Measurements from ENCODE around the gene IFITM2.

Gene IFITM2

DNA sequence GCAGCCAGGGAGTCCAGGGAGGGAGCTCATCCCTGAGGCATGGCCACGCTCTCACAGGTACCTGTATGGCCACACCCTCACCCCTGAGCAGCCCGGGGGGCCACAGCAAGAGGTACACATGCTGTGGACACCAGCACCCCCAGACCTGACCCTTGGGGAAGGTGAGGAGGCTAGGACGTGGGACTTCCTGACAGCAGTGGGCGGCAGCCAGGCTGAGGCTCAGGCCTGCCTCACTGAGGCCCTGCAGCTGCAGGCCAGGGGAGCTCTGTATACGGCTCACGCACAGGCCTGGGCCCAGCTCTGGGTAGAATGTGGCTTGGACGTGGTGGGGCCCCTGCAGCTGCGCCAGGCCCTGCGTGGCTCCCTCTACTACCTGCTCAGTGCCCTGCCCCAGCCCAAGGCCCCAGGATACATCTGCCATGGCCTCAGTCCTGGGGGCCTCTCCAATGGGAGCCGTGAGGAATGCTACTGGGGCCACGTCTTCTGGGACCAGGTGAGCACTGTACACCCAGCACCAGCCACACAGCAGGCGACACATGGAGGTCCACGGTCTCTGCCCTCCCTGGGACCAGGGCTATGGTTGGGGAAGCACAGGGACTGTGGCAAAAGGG is 16.9 kb upstream of the IFITM2 start:
- H3K4me3 ChIP-seq (ENCODE audit: low read depth in 1 of 2, low read length in 2 of 2): no peak overlapping the region
- no peaks in the 10 kb centered on the region for H3K9me3 ChIP-seq (ENCODE audit: control insufficient read depth in 1 of 2, low read length in 2 of 2)
- no peaks in the 10 kb centered on the region for H3K27me3 ChIP-seq (ENCODE audit: low read depth, low read length)
- H3K4me1 ChIP-seq (ENCODE audit: control insufficient read depth in 1 of 2, insufficient read depth in 2 of 2, low read length in 2 of 2): peaks cover 0 to 13% of the 10 kb centered on the region in 2 donors
- no peak overlapping the region for H3K27ac ChIP-seq (ENCODE audit: low read length)
- H3K36me3 ChIP-seq (ENCODE audit: control insufficient read depth in 1 of 2, insufficient read depth in 2 of 2, low read length in 2 of 2): peaks cover 0 to 10% of the 10 kb centered on the region in 2 donors

DNA sequence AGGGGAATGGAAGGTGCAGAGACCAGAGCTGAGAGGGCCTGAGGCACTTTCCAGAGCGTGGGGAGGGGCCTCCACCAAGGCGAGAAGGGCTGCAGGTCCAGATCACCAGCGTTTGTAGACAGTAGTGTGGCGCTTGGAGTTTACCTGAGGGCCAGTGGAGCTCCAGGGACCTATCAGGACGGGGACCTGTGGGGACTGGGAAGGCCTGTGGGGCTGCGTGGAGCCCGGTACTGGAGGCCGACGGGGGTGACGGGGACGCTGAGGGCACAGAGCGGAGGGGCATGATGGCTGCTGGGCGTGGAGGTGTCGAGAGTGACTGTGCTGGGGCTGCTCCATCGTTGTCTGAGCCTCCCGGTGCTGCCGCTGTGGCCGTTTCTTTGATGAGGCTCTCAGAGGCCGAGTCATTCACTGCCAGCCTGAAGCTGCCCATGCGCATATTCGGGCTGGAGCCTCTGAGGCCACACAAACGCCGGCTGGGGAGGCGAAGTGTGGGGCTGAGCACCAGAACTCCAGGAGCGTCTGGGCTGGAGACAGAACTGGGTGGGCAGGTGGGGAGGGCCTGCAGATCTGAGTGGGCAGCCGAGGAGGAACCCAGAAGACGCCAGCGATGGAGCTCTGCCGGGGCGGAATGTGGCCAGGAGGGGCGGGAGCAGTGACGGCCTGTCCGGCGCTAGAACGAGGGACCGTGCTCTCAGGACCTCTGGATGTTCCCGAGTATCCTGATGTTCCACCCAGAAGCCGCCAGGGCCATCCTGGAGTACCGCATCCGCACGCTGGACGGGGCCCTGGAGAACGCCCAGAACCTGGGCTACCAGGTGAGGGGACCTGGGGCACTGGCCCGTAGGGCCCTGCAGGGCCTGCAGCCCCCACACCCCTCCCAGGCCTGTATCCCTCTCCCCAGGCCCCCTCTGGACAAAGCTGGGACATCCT is 16.1 kb upstream of the IFITM2 start:
- Histone ChIP-seq H3K9me3 (ENCODE audit: control insufficient read depth in 1 of 2, low read length in 2 of 2) (no peaks in the 10 kb centered on the region), H3K27me3 (ENCODE audit: low read depth, low read length) (no peaks in the 10 kb centered on the region), H3K4me1 (ENCODE audit: control insufficient read depth in 1 of 2, insufficient read depth in 2 of 2, low read length in 2 of 2) (peaks cover 0 to 13% of the 10 kb centered on the region in 2 donors), H3K4me3 (ENCODE audit: low read depth in 1 of 2, low read length in 2 of 2) (no peak overlapping the region), H3K36me3 (ENCODE audit: control insufficient read depth in 1 of 2, insufficient read depth in 2 of 2, low read length in 2 of 2) (peaks cover 0 to 10% of the 10 kb centered on the region in 2 donors), H3K27ac (ENCODE audit: low read length) (no peak overlapping the region)

DNA sequence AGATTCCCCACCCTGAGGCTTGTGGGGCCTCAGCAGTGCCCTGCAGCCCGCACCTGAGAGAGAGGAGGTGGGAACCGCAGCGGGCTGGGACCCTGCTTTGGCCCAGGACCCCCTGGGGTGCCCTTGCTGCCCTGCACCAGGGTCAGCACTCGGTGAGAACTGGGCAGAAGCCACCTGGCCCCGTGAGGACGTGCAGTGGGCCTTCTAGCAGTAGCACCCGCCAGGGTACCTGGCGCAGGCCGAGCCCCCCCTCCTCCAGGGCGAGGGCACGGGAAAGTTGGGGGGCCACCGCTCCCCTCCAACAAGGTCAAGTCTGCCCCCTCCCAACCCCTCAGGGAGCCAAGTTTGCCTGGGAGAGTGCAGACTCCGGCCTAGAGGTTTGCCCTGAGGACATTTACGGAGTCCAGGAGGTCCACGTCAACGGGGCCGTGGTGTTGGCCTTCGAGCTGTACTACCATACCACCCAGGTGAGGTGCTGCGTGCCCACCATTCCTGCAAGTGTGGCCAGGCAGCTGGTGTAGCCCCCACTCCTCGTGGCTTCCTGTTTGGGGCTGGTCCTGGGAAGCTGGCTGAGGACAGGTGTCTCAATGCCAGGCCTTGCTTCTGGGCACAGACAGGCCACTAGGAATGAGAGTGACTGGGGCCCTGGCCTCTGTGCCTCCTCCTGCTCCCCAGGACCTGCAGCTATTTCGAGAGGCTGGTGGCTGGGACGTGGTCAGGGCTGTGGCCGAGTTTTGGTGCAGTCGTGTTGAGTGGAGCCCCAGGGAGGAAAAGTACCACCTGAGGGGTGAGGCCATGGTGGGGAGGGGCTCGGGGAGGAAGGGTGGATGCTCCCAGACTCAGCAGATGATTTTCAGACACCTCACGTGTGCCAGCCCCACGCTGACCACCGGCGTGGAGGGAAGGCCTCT is 15.2 kb upstream of the IFITM2 start:
- Histone ChIP-seq H3K9me3 (ENCODE audit: control insufficient read depth in 1 of 2, low read length in 2 of 2) (no peaks in the 10 kb centered on the region), H3K36me3 (ENCODE audit: control insufficient read depth in 1 of 2, insufficient read depth in 2 of 2, low read length in 2 of 2) (peaks cover 0 to 10% of the 10 kb centered on the region in 2 donors), H3K27ac (ENCODE audit: low read length) (no peak overlapping the region), H3K4me3 (ENCODE audit: low read depth in 1 of 2, low read length in 2 of 2) (no peak overlapping the region), H3K4me1 (ENCODE audit: control insufficient read depth in 1 of 2, insufficient read depth in 2 of 2, low read length in 2 of 2) (peaks cover 0 to 13% of the 10 kb centered on the region in 2 donors), H3K27me3 (ENCODE audit: low read depth, low read length) (no peaks in the 10 kb centered on the region)

DNA sequence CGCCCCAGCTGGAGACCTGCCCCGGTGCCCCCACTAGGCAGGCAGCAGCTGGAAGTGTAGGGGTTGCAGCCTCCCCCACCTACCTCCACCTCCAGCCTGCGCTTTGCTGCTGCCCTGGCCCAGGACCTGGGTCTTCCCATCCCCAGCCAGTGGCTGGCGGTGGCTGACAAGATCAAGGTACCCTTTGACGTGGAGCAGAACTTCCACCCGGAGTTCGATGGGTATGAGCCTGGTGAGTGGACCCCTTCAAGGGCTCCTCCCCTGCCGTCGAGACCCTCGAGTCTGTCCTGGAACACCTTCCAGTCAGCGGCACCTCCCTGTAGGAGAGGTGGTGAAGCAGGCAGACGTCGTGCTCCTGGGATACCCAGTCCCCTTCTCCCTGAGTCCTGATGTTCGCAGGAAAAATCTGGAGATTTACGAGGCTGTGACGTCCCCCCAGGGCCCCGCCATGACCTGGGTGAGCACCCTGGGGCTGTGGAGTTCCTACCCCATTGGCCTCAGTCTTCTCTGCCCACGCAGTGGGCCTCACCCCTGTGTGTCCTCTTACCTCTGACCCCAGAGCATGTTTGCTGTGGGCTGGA is 14.3 kb upstream of the IFITM2 start:
- H3K9me3 ChIP-seq (ENCODE audit: control insufficient read depth in 1 of 2, low read length in 2 of 2): no peaks in the 10 kb centered on the region
- H3K4me1 ChIP-seq (ENCODE audit: control insufficient read depth in 1 of 2, insufficient read depth in 2 of 2, low read length in 2 of 2): peaks cover 0 to 6% of the 10 kb centered on the region in 2 donors
- no peak overlapping the region for H3K4me3 ChIP-seq (ENCODE audit: low read depth in 1 of 2, low read length in 2 of 2)
- H3K27ac ChIP-seq (ENCODE audit: low read length): no peak overlapping the region
- H3K27me3 ChIP-seq (ENCODE audit: low read depth, low read length): no peaks in the 10 kb centered on the region
- peaks cover 0 to 10% of the 10 kb centered on the region in 2 donors for H3K36me3 ChIP-seq (ENCODE audit: control insufficient read depth in 1 of 2, insufficient read depth in 2 of 2, low read length in 2 of 2)

DNA sequence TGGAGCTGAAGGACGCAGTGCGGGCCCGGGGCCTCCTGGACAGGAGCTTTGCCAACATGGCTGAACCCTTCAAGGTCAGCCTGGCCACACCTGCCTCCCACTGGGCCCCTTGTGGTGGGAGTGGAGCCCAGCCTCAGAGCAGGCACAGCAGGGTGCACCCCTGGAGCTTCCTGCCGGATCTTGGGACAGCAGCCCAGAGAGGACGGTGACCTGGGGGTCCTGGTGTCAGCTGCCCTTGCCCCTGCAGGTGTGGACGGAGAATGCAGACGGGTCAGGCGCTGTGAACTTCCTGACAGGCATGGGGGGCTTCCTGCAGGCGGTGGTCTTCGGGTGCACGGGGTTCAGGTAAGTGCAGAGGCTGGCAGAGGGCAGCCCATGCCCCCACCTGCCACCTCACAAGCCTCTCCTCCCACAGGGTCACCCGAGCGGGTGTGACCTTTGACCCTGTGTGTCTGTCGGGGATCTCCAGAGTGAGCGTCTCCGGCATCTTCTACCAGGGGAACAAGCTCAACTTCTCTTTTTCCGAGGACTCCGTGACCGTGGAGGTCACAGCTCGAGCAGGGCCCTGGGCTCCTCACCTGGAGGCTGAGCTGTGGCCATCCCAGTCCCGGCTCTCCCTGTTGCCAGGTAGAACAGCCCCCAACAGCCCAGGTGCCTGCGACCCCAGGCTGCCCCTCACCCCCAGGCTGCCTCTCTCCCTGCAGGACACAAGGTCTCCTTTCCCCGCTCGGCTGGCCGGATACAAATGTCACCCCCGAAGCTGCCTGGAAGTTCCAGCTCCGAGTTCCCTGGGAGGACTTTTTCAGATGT is 13.6 kb upstream of the IFITM2 start:
- no peak overlapping the region for H3K27ac ChIP-seq (ENCODE audit: low read length)
- H3K4me1 ChIP-seq (ENCODE audit: control insufficient read depth in 1 of 2, insufficient read depth in 2 of 2, low read length in 2 of 2): peaks cover 0 to 5% of the 10 kb centered on the region in 2 donors
- H3K27me3 ChIP-seq (ENCODE audit: low read depth, low read length): no peaks in the 10 kb centered on the region

DNA sequence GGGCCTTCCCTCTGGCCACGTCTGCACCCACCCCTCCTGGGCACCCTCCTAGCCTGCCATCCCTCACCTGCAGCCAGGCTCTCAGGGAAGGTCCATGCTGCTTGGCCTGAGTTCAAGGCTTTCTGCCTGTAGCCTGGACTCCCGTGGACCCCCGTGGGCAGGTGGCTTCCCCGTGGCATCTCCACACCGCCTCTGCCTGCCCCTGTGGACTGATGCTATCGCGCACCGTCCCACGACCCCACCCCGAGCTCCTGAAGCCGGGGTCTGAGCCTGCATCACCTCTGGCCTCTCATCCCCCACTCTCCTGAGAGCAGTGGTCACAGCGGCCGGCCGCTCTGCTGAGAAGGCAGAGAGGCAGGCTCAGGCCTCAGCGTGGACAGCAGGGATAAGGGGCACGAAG is 12.8 kb upstream of the IFITM2 start:
- Histone ChIP-seq H3K27ac (ENCODE audit: low read length) (no peak overlapping the region), H3K27me3 (ENCODE audit: low read depth, low read length) (no peaks in the 10 kb centered on the region), H3K9me3 (ENCODE audit: control insufficient read depth in 1 of 2, low read length in 2 of 2) (no peaks in the 10 kb centered on the region), H3K4me1 (ENCODE audit: control insufficient read depth in 1 of 2, insufficient read depth in 2 of 2, low read length in 2 of 2) (peaks cover 0 to under 1% of the 10 kb centered on the region in 2 donors), H3K4me3 (ENCODE audit: low read depth in 1 of 2, low read length in 2 of 2) (no peak overlapping the region), H3K36me3 (ENCODE audit: control insufficient read depth in 1 of 2, insufficient read depth in 2 of 2, low read length in 2 of 2) (peaks cover 0 to 10% of the 10 kb centered on the region in 2 donors)

More for the DNA sequence above, 13.6 kb upstream of the IFITM2 start:
- Histone ChIP-seq H3K9me3 (ENCODE audit: control insufficient read depth in 1 of 2, low read length in 2 of 2) (no peaks in the 10 kb centered on the region), H3K4me3 (ENCODE audit: low read depth in 1 of 2, low read length in 2 of 2) (no peak overlapping the region), H3K36me3 (ENCODE audit: control insufficient read depth in 1 of 2, insufficient read depth in 2 of 2, low read length in 2 of 2) (peaks cover 0 to 10% of the 10 kb centered on the region in 2 donors)

DNA sequence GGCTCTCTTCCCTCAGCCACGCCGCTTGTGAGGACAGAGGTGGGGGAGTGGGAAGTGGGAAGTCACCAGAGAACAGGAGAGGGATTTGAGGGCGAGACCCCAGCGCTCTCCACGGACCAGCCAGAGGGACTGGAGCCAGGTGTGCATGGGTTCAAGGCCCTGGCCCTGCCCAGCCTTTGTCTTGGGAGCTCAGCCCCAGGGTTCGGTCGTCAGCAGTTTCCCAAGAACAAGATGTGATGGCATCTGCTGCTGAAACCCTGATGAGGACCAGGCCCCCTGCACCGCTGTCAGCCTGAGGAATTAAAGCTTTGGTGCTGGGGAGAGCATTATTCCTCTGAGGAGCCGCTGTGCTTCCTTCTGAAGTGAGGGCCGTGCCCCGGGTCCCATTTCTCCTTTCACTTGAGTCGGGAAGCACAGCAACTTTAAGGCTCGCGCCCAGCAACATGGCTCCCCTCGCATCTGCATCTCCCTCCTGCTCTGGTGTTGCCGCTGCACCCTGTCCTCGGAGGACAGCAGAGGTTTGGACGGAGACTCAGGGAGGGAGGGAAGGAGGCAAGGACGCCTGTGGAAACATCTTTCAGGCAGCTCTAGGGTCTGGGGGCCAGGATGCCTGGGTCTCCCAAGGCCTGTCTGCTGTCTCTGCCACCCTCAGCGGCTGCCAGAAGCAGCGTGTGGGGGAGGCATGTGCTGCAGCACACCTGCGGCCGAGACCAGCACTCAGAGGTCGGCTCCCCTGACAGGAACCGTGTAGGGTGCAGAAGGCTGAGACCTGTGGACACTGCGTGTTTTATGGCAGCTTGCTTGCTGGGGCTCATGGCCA is 12.1 kb upstream of the IFITM2 start:
- H3K4me3 ChIP-seq (ENCODE audit: low read depth in 1 of 2, low read length in 2 of 2): no peak overlapping the region
- no peak overlapping the region for H3K27ac ChIP-seq (ENCODE audit: low read length)
- peaks cover 0 to 10% of the 10 kb centered on the region in 2 donors for H3K36me3 ChIP-seq (ENCODE audit: control insufficient read depth in 1 of 2, insufficient read depth in 2 of 2, low read length in 2 of 2)
- no peaks in the 10 kb centered on the region for H3K9me3 ChIP-seq (ENCODE audit: control insufficient read depth in 1 of 2, low read length in 2 of 2)
- H3K4me1 ChIP-seq (ENCODE audit: control insufficient read depth in 1 of 2, insufficient read depth in 2 of 2, low read length in 2 of 2): no peaks in the 10 kb centered on the region
- H3K27me3 ChIP-seq (ENCODE audit: low read depth, low read length): no peaks in the 10 kb centered on the region

DNA sequence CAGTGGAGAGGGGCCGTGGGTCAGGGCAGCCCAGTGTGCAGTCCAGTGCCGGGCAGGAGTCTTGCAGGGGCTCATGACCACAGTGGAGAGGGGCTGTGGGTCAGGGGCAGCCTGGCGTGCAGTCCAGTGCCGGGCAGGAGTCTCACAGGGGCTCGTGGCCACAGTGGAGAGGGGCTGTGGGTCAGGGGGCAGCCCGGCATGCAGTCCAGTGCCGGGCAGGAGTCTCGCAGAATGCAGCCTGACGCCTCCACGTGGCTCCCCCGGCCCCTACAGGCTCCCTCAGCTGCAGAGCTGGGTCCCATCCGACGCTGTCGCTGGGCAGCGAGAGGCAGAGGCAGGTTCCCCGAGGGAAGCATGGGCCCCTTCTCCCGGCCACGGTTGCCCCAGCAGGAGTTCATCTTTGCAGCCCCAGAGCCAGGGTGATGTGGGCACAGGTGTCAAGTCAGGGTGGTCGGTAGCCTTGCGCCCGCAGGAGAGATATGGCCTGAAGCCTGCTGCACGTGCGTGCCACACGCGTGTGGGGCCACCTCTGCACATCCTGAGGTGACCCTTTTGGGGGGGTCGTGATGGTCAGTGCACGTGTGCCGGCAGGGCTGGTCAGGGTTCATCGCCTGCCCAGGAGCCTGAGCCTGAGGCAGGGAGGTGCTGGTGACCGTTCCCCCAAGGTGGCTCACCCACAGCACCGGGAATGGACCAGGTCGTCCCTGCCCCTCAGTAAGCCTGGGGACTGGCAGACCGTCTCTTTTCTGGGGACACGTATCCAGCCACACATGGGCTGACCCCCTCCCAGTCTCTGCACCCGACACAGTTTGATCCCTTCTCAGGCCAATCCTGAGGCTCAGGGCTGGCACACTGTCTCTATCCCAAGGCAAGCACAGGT is 11.2 kb upstream of the IFITM2 start:
- H3K27ac ChIP-seq (ENCODE audit: low read length): no peak overlapping the region
- no peaks in the 10 kb centered on the region for H3K4me1 ChIP-seq (ENCODE audit: control insufficient read depth in 1 of 2, insufficient read depth in 2 of 2, low read length in 2 of 2)
- no peaks in the 10 kb centered on the region for H3K9me3 ChIP-seq (ENCODE audit: control insufficient read depth in 1 of 2, low read length in 2 of 2)
- H3K4me3 ChIP-seq (ENCODE audit: low read depth in 1 of 2, low read length in 2 of 2): no peak overlapping the region
- H3K36me3 ChIP-seq (ENCODE audit: control insufficient read depth in 1 of 2, insufficient read depth in 2 of 2, low read length in 2 of 2): peaks cover 0 to 10% of the 10 kb centered on the region in 2 donors
- H3K27me3 ChIP-seq (ENCODE audit: low read depth, low read length): no peaks in the 10 kb centered on the region

DNA sequence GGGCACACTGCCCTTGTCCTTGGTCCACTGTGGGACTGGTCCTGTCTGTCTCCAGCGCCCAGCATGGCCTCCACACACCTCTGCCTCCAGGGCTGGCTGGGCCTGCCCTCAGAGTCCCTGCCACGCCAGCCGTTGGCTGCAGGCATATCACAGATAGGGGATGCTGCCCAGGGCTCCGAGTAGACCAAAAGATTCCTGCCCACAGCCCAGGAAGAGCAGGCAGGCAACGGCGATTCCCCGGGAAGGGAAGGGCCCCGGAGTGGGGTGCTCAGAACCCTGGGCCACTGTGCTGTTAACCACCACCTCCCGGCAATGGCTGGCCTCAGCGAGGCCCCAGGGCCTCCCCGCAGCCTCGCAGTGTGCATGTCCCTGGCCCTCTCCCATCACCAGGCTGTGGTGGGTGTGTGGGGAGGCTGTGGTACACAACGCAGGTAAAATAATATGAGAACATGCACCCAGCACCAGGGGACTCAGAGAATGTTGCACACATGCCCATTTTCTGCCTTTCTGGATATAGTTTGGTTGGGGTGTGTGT is 10.5 kb upstream of the IFITM2 start:
- H3K27ac ChIP-seq (ENCODE audit: low read length): no peak overlapping the region
- no peaks in the 10 kb centered on the region for H3K9me3 ChIP-seq (ENCODE audit: control insufficient read depth in 1 of 2, low read length in 2 of 2)
- H3K36me3 ChIP-seq (ENCODE audit: control insufficient read depth in 1 of 2, insufficient read depth in 2 of 2, low read length in 2 of 2): peaks cover 0 to 10% of the 10 kb centered on the region in 2 donors
- H3K4me3 ChIP-seq (ENCODE audit: low read depth in 1 of 2, low read length in 2 of 2): no peak overlapping the region
- no peaks in the 10 kb centered on the region for H3K27me3 ChIP-seq (ENCODE audit: low read depth, low read length)
- H3K4me1 ChIP-seq (ENCODE audit: control insufficient read depth in 1 of 2, insufficient read depth in 2 of 2, low read length in 2 of 2): no peaks in the 10 kb centered on the region
